Mucosa of rectum (tissue), 2 donors: ENCODE data around the gene TMEM207.

Experiments
- H3K27ac ChIP-seq, 2 donors: one replicate each; pipeline ENCODE4 v1.7.0; 2013; ENCODE audit warnings: inconsistent platforms in 2 of 2, low read depth in 2 of 2, low read length in 2 of 2
- H3K27me3 ChIP-seq, 2 donors: one replicate each; pipeline ENCODE4 v1.7.0; 2013; ENCODE audit warnings: low read length in 2 of 2; ENCODE audit not compliant: control insufficient read depth in 2 of 2, insufficient read depth in 2 of 2
- H3K36me3 ChIP-seq, 2 donors: one replicate each; pipeline ENCODE4 v1.7.0; 2013; ENCODE audit warnings: low read length in 2 of 2; ENCODE audit not compliant: control insufficient read depth in 2 of 2, insufficient read depth in 2 of 2
- H3K4me1 ChIP-seq, 2 donors: one replicate each; pipeline ENCODE4 v1.7.0; 2013; ENCODE audit warnings: low read length in 2 of 2, mild to moderate bottlenecking in 1 of 2; ENCODE audit not compliant: control insufficient read depth in 2 of 2, insufficient read depth in 2 of 2
- H3K4me3 ChIP-seq, 2 donors: one replicate each; pipeline ENCODE4 v1.7.0; 2013; ENCODE audit warnings: low read length in 2 of 2
- H3K9ac ChIP-seq, 2 donors: one replicate each; pipeline ENCODE4 v1.7.0; 2013; ENCODE audit warnings: low read length in 2 of 2, low read depth in 1 of 2, mild to moderate bottlenecking in 1 of 2
- H3K9me3 ChIP-seq, 2 donors: one replicate each; pipeline ENCODE4 v1.7.0; 2013; ENCODE audit warnings: low read length in 2 of 2; ENCODE audit not compliant: control insufficient read depth in 2 of 2
- donor health status: healthy.
- donor health status: Normal muscosa, but diverticular disease.

Gene TMEM207

DNA sequence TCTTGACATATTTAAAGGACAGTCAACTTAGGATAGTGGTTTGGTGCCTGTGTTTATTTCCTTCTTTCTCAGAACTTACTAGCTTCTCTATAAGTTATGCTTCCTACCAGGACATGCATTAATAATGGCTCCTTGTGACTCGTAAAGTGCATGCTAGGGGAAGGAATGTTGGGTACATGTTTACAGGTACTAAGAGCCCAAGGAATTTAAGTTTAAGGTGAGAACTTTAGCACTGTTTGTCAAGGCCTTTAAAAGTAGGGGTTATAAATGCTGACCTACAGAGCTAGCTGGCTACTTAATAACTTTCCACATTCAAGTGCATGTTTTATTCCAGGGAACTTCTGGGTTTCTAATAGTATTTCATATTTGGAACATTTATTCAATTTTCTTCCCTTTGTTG is at the start of gene TMEM207:
Gene TMEM207 (minus strand): TSS at position 101 of the 400 bp plus-strand sequence. CDS start 92 bp downstream, at position 9.
- H3K9ac ChIP-seq: no peak within 1 kb of the TSS
- H3K27me3 ChIP-seq: no peaks in the 10 kb centered on the region
- no peaks in the 10 kb centered on the region for H3K9me3 ChIP-seq
- H3K4me1 ChIP-seq: no peaks in the 10 kb centered on the region
- H3K27ac ChIP-seq: no peak within 1 kb of the TSS
- H3K36me3 ChIP-seq: no peaks in the 10 kb centered on the region
- no peak within 1 kb of the TSS for H3K4me3 ChIP-seq

DNA sequence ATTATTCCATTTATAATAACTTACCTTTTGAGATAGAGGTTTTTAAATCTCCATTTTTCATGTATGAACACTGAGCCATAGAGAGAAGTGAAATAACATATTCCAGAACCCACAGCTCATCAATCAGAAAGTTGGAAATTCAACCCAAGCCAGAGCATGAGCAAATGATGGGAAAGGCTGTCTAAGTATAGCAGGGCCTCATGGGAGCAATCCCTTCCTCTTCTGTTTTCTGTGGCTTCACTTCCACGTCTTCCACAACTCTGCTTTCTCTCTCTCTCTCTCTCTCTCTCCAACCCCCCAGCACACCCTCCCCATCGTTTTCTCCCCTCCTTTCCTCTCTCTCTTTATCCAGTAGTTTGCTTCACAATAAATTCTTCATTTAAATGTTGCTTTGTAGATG is 49.4 kb upstream of the TMEM207 start:
- no peaks in the 10 kb centered on the region for H3K36me3 ChIP-seq
- H3K4me1 ChIP-seq: no peaks in the 10 kb centered on the region
- H3K4me3 ChIP-seq: no peak overlapping the region
- no peak overlapping the region for H3K27ac ChIP-seq
- H3K9ac ChIP-seq: no peak overlapping the region
- H3K27me3 ChIP-seq: no peaks in the 10 kb centered on the region
- no peaks in the 10 kb centered on the region for H3K9me3 ChIP-seq

DNA sequence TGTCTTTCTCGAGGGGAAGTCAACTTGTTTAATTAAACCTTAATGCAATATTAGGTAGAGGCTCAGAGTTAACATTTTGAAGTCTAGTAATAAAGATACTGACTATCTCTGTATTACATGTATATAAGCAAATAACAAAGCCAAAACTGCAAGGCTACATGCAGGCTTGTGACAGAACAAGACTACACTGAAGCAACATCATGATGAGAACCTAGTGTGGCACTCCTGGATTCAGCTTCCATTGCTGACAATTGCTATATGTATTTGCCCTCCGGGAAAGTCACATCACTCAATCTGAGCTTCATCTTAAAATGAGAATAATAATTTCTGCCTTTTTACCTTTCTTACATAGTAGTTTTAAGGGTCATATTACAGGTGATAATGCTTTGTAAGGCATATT is 48.6 kb upstream of the TMEM207 start:
- no peak overlapping the region for H3K27ac ChIP-seq
- no peaks in the 10 kb centered on the region for H3K27me3 ChIP-seq
- no peak overlapping the region for H3K4me3 ChIP-seq

DNA sequence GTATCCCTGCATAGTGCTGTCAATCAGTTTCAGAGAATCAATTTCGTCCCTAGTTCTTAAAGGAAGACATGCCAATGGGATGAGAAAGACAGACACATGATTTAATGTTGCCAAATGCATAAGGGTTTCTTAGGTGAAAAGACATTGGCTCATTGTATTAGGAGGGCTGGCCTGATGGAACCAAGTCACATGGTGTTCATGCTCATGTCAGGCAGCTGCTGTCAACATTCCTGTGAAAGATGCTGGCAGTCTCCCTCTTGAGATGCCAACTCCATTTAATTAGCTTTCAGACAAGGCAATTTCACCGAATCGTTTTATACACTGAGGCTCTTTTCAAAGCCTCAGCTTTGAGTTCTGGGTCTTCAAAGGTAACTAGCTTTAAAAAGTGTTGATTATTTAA is 48.1 kb upstream of the TMEM207 start:
- H3K9me3 ChIP-seq: no peaks in the 10 kb centered on the region
- no peaks in the 10 kb centered on the region for H3K36me3 ChIP-seq
- no peak overlapping the region for H3K9ac ChIP-seq
- H3K4me3 ChIP-seq: no peak overlapping the region
- H3K4me1 ChIP-seq: no peaks in the 10 kb centered on the region
- H3K27me3 ChIP-seq: no peaks in the 10 kb centered on the region
- H3K27ac ChIP-seq: no peak overlapping the region

More for the DNA sequence above, 48.6 kb upstream of the TMEM207 start:
- no peaks in the 10 kb centered on the region for H3K36me3 ChIP-seq
- H3K9ac ChIP-seq: no peak overlapping the region
- H3K4me1 ChIP-seq: no peaks in the 10 kb centered on the region
- H3K9me3 ChIP-seq: no peaks in the 10 kb centered on the region

DNA sequence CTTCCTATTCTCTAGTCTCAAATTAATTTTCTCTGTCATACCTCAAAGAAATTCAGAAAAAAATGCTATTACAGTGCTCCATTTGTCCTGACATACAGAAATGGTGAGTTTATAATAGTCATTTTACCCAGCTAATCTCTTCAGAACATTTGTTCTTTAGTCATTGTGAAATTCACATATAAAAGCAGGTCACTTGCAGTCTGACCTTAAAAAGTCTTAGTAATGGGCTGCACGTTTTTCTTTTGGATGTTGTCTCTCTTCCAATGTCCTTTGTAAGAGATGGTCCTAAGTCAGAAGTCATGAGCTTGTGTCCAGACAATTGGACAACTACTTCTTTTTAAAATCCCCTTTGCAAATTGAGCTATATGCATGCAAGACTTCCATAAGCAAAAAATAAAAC is 47.2 kb upstream of the TMEM207 start:
- Histone ChIP-seq H3K27me3 (no peaks in the 10 kb centered on the region), H3K36me3 (no peaks in the 10 kb centered on the region), H3K4me3 (no peak overlapping the region), H3K27ac (no peak overlapping the region), H3K4me1 (no peaks in the 10 kb centered on the region), H3K9ac (no peak overlapping the region), H3K9me3 (no peaks in the 10 kb centered on the region)

DNA sequence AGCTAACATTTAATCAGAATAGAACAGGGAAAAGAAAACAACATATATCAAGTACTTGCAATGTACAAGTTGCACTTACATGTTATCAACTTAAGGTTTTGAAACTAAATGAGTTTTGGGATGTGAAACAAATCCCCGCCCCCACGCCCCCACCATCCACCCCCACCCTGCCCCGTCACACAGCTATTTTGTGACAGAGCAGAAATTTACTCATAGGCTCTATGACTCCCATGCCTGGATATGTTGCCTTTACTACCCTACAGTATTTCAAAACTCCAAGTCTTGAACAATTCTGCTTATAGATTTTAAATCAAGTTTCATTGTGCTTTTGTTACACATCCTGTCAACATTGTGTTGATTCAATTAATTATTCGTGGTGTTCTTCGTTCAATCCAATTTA is 46.1 kb upstream of the TMEM207 start:
- H3K36me3 ChIP-seq: no peaks in the 10 kb centered on the region
- H3K27me3 ChIP-seq: no peaks in the 10 kb centered on the region
- no peaks in the 10 kb centered on the region for H3K9me3 ChIP-seq
- no peak overlapping the region for H3K4me3 ChIP-seq
- no peak overlapping the region for H3K9ac ChIP-seq
- H3K4me1 ChIP-seq: no peaks in the 10 kb centered on the region
- no peak overlapping the region for H3K27ac ChIP-seq

DNA sequence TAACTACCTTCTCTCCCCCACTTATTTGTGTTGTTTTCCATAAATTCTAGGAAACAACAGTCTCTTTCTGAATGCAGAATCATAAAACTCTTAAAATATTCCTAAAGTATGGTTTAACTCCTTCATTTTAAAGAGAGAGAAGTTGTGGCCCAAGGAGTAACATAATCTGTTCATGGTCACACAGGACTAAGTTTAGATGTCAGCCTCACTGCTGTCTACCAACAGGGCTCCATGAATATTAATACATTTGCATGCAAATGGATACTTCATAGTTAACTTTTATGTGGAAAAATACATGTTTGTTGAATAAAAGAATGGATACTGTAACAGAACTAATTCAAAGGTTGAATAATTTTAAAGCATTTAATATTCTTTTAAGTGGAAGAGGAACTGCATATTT is 45.7 kb upstream of the TMEM207 start:
- Histone ChIP-seq H3K27ac (no peak overlapping the region), H3K4me1 (no peaks in the 10 kb centered on the region), H3K9me3 (no peaks in the 10 kb centered on the region), H3K9ac (no peak overlapping the region), H3K27me3 (no peaks in the 10 kb centered on the region), H3K4me3 (no peak overlapping the region), H3K36me3 (no peaks in the 10 kb centered on the region)

DNA sequence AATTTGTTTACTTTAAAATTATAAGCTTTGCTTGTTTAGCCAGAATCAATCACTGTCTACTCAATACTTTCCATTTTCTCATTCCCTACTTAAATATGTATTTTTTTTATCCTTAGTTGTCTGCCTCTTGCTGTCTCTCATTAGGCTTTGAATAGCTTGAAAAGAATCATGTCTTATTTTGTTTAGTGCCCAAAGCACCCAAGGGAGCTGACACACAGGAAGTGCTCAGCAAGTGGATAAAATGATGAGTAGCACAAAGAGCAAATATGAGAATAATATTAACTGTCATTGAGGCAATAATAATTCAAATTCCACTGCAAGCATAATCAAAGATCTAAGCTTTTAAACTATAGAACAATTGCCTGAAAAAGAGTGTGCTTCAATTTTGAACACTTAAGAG is 45.2 kb upstream of the TMEM207 start:
- Histone ChIP-seq H3K4me1 (no peaks in the 10 kb centered on the region), H3K9ac (no peak overlapping the region), H3K4me3 (no peak overlapping the region), H3K36me3 (no peaks in the 10 kb centered on the region), H3K9me3 (no peaks in the 10 kb centered on the region), H3K27ac (no peak overlapping the region), H3K27me3 (no peaks in the 10 kb centered on the region)

DNA sequence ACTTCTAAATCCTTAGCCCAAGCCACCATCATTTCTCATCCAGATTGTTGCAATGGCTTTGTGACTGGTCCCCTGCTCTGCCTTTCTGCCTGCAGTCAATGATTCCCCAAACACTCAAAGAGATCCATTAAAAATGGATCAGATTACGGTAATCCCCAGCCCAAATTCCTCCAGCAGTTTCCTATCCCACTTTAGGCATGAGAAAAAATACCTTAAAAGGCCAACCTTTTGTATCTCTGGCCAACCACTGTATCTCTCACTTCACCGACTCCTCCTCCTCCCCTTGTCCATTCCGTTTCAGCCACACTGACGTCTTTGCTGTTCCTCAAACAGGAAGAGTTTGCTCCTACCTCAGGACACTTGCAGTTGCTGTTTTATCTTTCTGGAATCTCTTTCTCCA is 43.3 kb upstream of the TMEM207 start:
- no peaks in the 10 kb centered on the region for H3K9me3 ChIP-seq

DNA sequence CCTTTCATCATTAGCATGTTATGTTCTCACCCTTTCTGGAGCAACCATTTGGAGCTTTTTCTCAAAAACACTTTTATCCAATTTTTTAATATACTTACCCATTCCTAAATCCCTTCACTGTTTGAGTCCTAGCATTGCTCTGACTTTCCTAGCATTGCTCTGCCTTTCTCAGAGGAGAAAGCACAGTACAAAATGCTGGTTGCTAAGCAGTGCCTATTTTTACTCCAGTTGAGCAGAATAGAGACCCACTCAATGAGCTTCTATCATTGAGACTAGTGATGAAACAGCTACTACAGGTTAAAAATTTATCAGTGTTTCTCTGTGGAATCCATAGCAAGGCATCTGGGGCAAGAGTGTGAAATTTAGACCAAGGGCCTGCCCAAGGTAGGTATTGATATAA is 42.4 kb upstream of the TMEM207 start:
- Histone ChIP-seq H3K9ac (no peak overlapping the region), H3K36me3 (no peaks in the 10 kb centered on the region), H3K9me3 (no peaks in the 10 kb centered on the region), H3K27me3 (no peaks in the 10 kb centered on the region), H3K4me1 (no peaks in the 10 kb centered on the region), H3K4me3 (no peak overlapping the region), H3K27ac (no peak overlapping the region)

More for the DNA sequence above, 43.3 kb upstream of the TMEM207 start:
- Histone ChIP-seq H3K9ac (no peak overlapping the region), H3K27me3 (no peaks in the 10 kb centered on the region), H3K36me3 (no peaks in the 10 kb centered on the region), H3K27ac (no peak overlapping the region), H3K4me1 (no peaks in the 10 kb centered on the region), H3K4me3 (no peak overlapping the region)

DNA sequence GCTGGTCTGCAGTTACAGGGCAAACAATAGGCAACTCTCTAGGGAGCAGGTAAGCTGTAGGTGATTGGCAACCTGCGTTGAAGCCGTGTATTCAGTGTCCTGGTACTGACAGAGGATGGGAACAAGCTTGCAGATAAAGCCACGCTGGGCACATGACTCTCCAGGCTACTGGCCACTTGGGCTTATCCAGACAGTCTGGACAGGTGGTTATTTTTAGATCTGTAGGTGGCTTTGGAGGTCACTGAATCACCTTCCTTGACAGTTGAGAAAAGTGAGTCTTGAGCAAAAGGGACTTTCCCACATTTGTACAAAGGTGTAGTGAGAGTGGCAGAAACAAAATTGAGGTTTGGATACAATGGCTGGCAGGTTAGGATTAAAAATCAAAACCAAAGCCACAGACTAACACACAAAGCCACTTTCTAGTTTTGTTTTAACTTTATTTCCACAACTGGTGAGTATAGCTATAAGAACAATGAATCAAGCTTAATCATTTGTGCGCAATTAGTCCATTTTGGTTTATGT is 41.9 kb upstream of the TMEM207 start:
- Histone ChIP-seq H3K4me3 (no peak overlapping the region), H3K27me3 (no peaks in the 10 kb centered on the region), H3K36me3 (no peaks in the 10 kb centered on the region), H3K9me3 (no peaks in the 10 kb centered on the region), H3K4me1 (no peaks in the 10 kb centered on the region), H3K9ac (no peak overlapping the region), H3K27ac (no peak overlapping the region)
